ENCODE measurements around the gene BBX.
"Not testable (repeated sequence)": the region's sequence is repeated elsewhere in the genome, so short reads cannot be mapped to it uniquely, and the experiment has no call there.

BBX gene

GRCh38 chr3:107803170-107803569 is 280.4 kb downstream of the BBX start:
- no peak for DNase-seq (ENCODE audit: low read depth)

- no peak for DNase-seq (ENCODE audit: low read depth)
Observed at GRCh38 chr3:107806021-107806420, 283.3 kb downstream of the BBX start.

GRCh38 chr3:107806536-107806935 is 283.8 kb downstream of the BBX start:
- no peak for DNase-seq (ENCODE audit: low read depth)

- no peak for DNase-seq (ENCODE audit: low read depth)
Observed at GRCh38 chr3:107810171-107811071, 287.7 kb downstream of the BBX start.

- no peak for DNase-seq (ENCODE audit: low read depth)
Observed at GRCh38 chr3:107813026-107813425, 290.3 kb downstream of the BBX start.

- no peak for DNase-seq (ENCODE audit: low read depth)
Observed at GRCh38 chr3:107816107-107816506, 293.3 kb downstream of the BBX start.

- DNase-seq (ENCODE audit: low read depth): no peak
Observed at GRCh38 chr3:107817076-107817475, 294.3 kb downstream of the BBX start.

- DNase-seq (ENCODE audit: low read depth): no peak
Observed at GRCh38 chr3:107818025-107818424, 295.3 kb downstream of the BBX start.

- no peak for DNase-seq (ENCODE audit: low read depth)
Observed at GRCh38 chr3:107819656-107820055, 296.9 kb downstream of the BBX start.

GRCh38 chr3:107822308-107822707 is 299.5 kb downstream of the BBX start:
- no peak for DNase-seq (ENCODE audit: low read depth)

- no peak for DNase-seq (ENCODE audit: low read depth)
Observed at GRCh38 chr3:107824822-107825371, 302.1 kb downstream of the BBX start.

GRCh38 chr3:107825556-107825955 is 302.8 kb downstream of the BBX start:
- no peak for DNase-seq (ENCODE audit: low read depth)

GRCh38 chr3:107826727-107827126 is 304.0 kb downstream of the BBX start:
- no peak for DNase-seq (ENCODE audit: low read depth)

- no peak for DNase-seq (ENCODE audit: low read depth)
Observed at GRCh38 chr3:107829185-107829584, 306.4 kb downstream of the BBX start.

GRCh38 chr3:107831590-107831989 is 308.8 kb downstream of the BBX start:
- no peak for DNase-seq (ENCODE audit: low read depth)

GRCh38 chr3:107833043-107833442 is 310.3 kb downstream of the BBX start:
- no peak for DNase-seq (ENCODE audit: low read depth)

- no peak for DNase-seq (ENCODE audit: low read depth)
Observed at GRCh38 chr3:107833722-107834416, 311.1 kb downstream of the BBX start.

- DNase-seq (ENCODE audit: low read depth): not testable (repeated sequence)
Observed at GRCh38 chr3:107835001-107835400, 312.2 kb downstream of the BBX start.

GRCh38 chr3:107837895-107838612 is 315.3 kb downstream of the BBX start:
- DNase-seq (ENCODE audit: low read depth): no peak

GRCh38 chr3:107841831-107842230 is 319.1 kb downstream of the BBX start:
- no peak for DNase-seq (ENCODE audit: low read depth)

- no peak for DNase-seq (ENCODE audit: low read depth)
Observed at GRCh38 chr3:107842940-107843339, 320.2 kb downstream of the BBX start.

All from stromal cell of bone marrow (primary cell).